A549 (cell line): ENCODE measurements around the gene TAS2R10. TPM values are rescaled to one million over a fixed set of nuclear protein-coding genes. Genes with fewer than 3 reads are reported as not detected.

Source experiments
- HDAC2 ChIP-seq: fragments of 200-600 bp; sonication (generic); IDR thresholded peaks from 2 replicates; pipeline ENCODE4 v1.6.1; 2016
- ZSCAN20 ChIP-seq: fragments of 250-450 bp; sonication (Bioruptor Pico); IDR thresholded peaks from 2 replicates; pipeline ENCODE4 v1.8.0; 2022; ENCODE audit warnings: mild to moderate bottlenecking, moderate library complexity
- polyA plus RNA-seq, 4 experiments: library from polyadenylated mRNA; depleted of rRNA in 3 of 4; stranded (reverse); fragments of >200 nt; fragmentation: RNase III in 1 of 4; extraction: RNeasy Plus Mini Kit Qiagen cat#74134 plus additional on column Dnase treatment in 1 of 4; gene quantifications; 2 replicates in 3 of 4; 3 replicates in 1 of 4; pipeline ENCODE4 v1.2.3, GENCODE V29; 2011 to 2017
- small RNA-seq, 6 experiments: library from RNA; depleted of rRNA; stranded (forward); fragments of <200 nt; gene quantifications; one replicate each; pipeline ENCODE3, GENCODE V24; 2012
- TF ChIP-seq, protein P1 (sequence below): fragments of 250-450 bp; sonication (Bioruptor Pico); IDR thresholded peaks from 2 replicates; pipeline ENCODE4 v1.5.0; 2021; ENCODE audit warnings: mild to moderate bottlenecking, moderate library complexity, borderline replicate concordance

The TAS2R10 gene
- polyA plus RNA-seq, 2 of the 4 experiments (the other 2 are of a cell fraction): 0.67 TPM; not detected in 1

DNA sequence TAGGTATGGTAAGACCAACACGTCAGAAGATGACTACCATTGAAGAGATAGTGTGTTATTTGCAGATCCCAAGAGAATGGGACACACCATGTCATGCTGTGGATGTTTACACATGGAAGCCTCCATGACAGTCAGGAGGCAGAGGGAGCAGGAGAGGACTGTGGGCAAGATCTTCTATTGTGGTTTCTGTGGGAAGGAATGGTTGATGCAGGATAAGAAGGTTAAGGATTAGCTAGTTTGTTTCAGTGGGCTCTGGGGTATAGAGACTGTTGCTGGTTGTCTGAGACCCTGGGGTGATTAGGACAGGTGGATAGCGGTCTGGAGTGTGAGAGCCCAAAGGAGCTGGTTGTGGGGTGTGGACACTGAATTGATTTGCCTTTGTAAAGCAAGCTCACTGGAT, 47.1 kb downstream of the TAS2R10 start (continued):
- TF ChIP-seq, protein P1, sequence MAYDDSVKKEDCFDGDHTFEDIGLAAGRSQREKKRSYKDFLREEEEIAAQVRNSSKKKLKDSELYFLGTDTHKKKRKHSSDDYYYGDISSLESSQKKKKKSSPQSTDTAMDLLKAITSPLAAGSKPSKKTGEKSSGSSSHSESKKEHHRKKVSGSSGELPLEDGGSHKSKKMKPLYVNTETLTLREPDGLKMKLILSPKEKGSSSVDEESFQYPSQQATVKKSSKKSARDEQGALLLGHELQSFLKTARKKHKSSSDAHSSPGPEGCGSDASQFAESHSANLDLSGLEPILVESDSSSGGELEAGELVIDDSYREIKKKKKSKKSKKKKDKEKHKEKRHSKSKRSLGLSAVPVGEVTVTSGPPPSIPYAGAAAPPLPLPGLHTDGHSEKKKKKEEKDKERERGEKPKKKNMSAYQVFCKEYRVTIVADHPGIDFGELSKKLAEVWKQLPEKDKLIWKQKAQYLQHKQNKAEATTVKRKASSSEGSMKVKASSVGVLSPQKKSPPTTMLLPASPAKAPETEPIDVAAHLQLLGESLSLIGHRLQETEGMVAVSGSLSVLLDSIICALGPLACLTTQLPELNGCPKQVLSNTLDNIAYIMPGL: no peak
- TF ChIP-seq HDAC2 (no peak), ZSCAN20 (CRISPR knock-in tag) (no peak)

Small RNA genes lying within 50 kb of the gene (small RNA-seq; reads per million reads assigned to genes)
- gene PRR4: 0 to 0.78 (median 0) reads per million in 6 experiments

Other genes with a start within 250 kb of the TAS2R10 start
- gene MAGOHB, start 212.7 kb downstream of the TAS2R10 start, polyA plus RNA-seq (2011; rRNA removed): 43.1 and 90.5 TPM in 2 replicates
- 83.4 to 93.3 TPM (median 83.5 TPM) in 3 replicates for gene MAGOHB, start 212.7 kb downstream of the TAS2R10 start, polyA plus RNA-seq (2017; fragmentation: RNase III; extraction: RNeasy Plus Mini Kit Qiagen cat#74134 plus additional on column Dnase treatment)
- gene STYK1, start 152.3 kb downstream of the TAS2R10 start, polyA plus RNA-seq (2011; rRNA removed): 0.46 and 0.56 TPM in 2 replicates
- gene STYK1, start 152.3 kb downstream of the TAS2R10 start, polyA plus RNA-seq (2017; fragmentation: RNase III; extraction: RNeasy Plus Mini Kit Qiagen cat#74134 plus additional on column Dnase treatment): 0.21 to 0.54 TPM (median 0.32 TPM) in 3 replicates
- gene YBX3, start 103.0 kb downstream of the TAS2R10 start, polyA plus RNA-seq (2011; rRNA removed): 136 and 150 TPM in 2 replicates
- gene YBX3, start 103.0 kb downstream of the TAS2R10 start, polyA plus RNA-seq (2017; fragmentation: RNase III; extraction: RNeasy Plus Mini Kit Qiagen cat#74134 plus additional on column Dnase treatment): 140 to 176 TPM (median 146 TPM) in 3 replicates
- gene TAS2R7, start 23.7 kb downstream of the TAS2R10 start, polyA plus RNA-seq (2011; rRNA removed): not detected in 2 replicates
- not detected in 3 replicates for gene TAS2R7, start 23.7 kb downstream of the TAS2R10 start, polyA plus RNA-seq (2017; fragmentation: RNase III; extraction: RNeasy Plus Mini Kit Qiagen cat#74134 plus additional on column Dnase treatment)
- not detected in 2 replicates for gene TAS2R8, start 19.1 kb downstream of the TAS2R10 start, polyA plus RNA-seq (2011; rRNA removed)
- gene TAS2R8, start 19.1 kb downstream of the TAS2R10 start, polyA plus RNA-seq (2017; fragmentation: RNase III; extraction: RNeasy Plus Mini Kit Qiagen cat#74134 plus additional on column Dnase treatment): not detected in 3 replicates
- gene TAS2R9, start 16.2 kb downstream of the TAS2R10 start, polyA plus RNA-seq (2011; rRNA removed): not detected in 2 replicates
- not detected in 3 replicates for gene TAS2R9, start 16.2 kb downstream of the TAS2R10 start, polyA plus RNA-seq (2017; fragmentation: RNase III; extraction: RNeasy Plus Mini Kit Qiagen cat#74134 plus additional on column Dnase treatment)
- gene PRR4, start 23.1 kb upstream of the TAS2R10 start, polyA plus RNA-seq (2011; rRNA removed): 5.7 and 6.4 TPM in 2 replicates
- gene PRR4, start 23.1 kb upstream of the TAS2R10 start, polyA plus RNA-seq (2017; fragmentation: RNase III; extraction: RNeasy Plus Mini Kit Qiagen cat#74134 plus additional on column Dnase treatment): 1.6 to 2.5 TPM (median 2.2 TPM) in 3 replicates
- 3.4 and 4.3 TPM in 2 replicates for gene PRH1, start 57.9 kb upstream of the TAS2R10 start, polyA plus RNA-seq (2011; rRNA removed)
- 6.7 to 7.8 TPM (median 7.8 TPM) in 3 replicates for gene PRH1, start 57.9 kb upstream of the TAS2R10 start, polyA plus RNA-seq (2017; fragmentation: RNase III; extraction: RNeasy Plus Mini Kit Qiagen cat#74134 plus additional on column Dnase treatment)
- 0.19 and 0.28 TPM in 2 replicates for gene TAS2R13, start 83.2 kb upstream of the TAS2R10 start, polyA plus RNA-seq (2011; rRNA removed)
- gene TAS2R13, start 83.2 kb upstream of the TAS2R10 start, polyA plus RNA-seq (2017; fragmentation: RNase III; extraction: RNeasy Plus Mini Kit Qiagen cat#74134 plus additional on column Dnase treatment): not detected in 3 replicates
- 0.25 and 0.39 TPM in 2 replicates for gene PRH2, start 102.9 kb upstream of the TAS2R10 start, polyA plus RNA-seq (2011; rRNA removed)
- gene PRH2, start 102.9 kb upstream of the TAS2R10 start, polyA plus RNA-seq (2017; fragmentation: RNase III; extraction: RNeasy Plus Mini Kit Qiagen cat#74134 plus additional on column Dnase treatment): 0.19 TPM in 1 of 3 replicates, not detected in the others
- gene TAS2R14, start 112.9 kb upstream of the TAS2R10 start, polyA plus RNA-seq (2011; rRNA removed): 3.1 and 4.1 TPM in 2 replicates
- gene TAS2R14, start 112.9 kb upstream of the TAS2R10 start, polyA plus RNA-seq (2017; fragmentation: RNase III; extraction: RNeasy Plus Mini Kit Qiagen cat#74134 plus additional on column Dnase treatment): 0.70 to 0.94 TPM (median 0.80 TPM) in 3 replicates
- gene TAS2R50, start 160.6 kb upstream of the TAS2R10 start, polyA plus RNA-seq (2011; rRNA removed): 0.25 and 0.27 TPM in 2 replicates
- not detected in 3 replicates for gene TAS2R50, start 160.6 kb upstream of the TAS2R10 start, polyA plus RNA-seq (2017; fragmentation: RNase III; extraction: RNeasy Plus Mini Kit Qiagen cat#74134 plus additional on column Dnase treatment)
- gene TAS2R20, start 171.9 kb upstream of the TAS2R10 start, polyA plus RNA-seq (2011; rRNA removed): 0.89 and 1.4 TPM in 2 replicates
- 0.15 to 0.21 TPM (median 0.15 TPM) in 3 replicates for gene TAS2R20, start 171.9 kb upstream of the TAS2R10 start, polyA plus RNA-seq (2017; fragmentation: RNase III; extraction: RNeasy Plus Mini Kit Qiagen cat#74134 plus additional on column Dnase treatment)
- gene TAS2R19, start 196.3 kb upstream of the TAS2R10 start, polyA plus RNA-seq (2011; rRNA removed): 0.90 and 1.1 TPM in 2 replicates
- gene TAS2R19, start 196.3 kb upstream of the TAS2R10 start, polyA plus RNA-seq (2017; fragmentation: RNase III; extraction: RNeasy Plus Mini Kit Qiagen cat#74134 plus additional on column Dnase treatment): 0.09 to 0.19 TPM (median 0.13 TPM) in 3 replicates
- gene TAS2R31, start 205.0 kb upstream of the TAS2R10 start, polyA plus RNA-seq (2011; rRNA removed): 0.73 and 1.1 TPM in 2 replicates
- 0.17 to 0.30 TPM (median 0.28 TPM) in 3 replicates for gene TAS2R31, start 205.0 kb upstream of the TAS2R10 start, polyA plus RNA-seq (2017; fragmentation: RNase III; extraction: RNeasy Plus Mini Kit Qiagen cat#74134 plus additional on column Dnase treatment)
- 0.32 and 0.48 TPM in 2 replicates for gene TAS2R46, start 235.9 kb upstream of the TAS2R10 start, polyA plus RNA-seq (2011; rRNA removed)
- 0.10 to 0.11 TPM in 2 of 3 replicates, not detected in the other for gene TAS2R46, start 235.9 kb upstream of the TAS2R10 start, polyA plus RNA-seq (2017; fragmentation: RNase III; extraction: RNeasy Plus Mini Kit Qiagen cat#74134 plus additional on column Dnase treatment)